GM19238 (cell line): ENCODE measurements around the gene SOCS1.

Source experiments
- DNase-seq: peaks from one replicate; pipeline ENCODE4 v3.0.0; 2011; ENCODE audit warnings: low spot score; ENCODE audit not compliant: insufficient read length

The SOCS1 gene

GRCh38 chr16:11245988-11246387 lies 10.0 kb downstream of the SOCS1 start:
- no peak for DNase-seq

- DNase-seq: no peak
Measured at GRCh38 chr16:11245222-11245737, 10.7 kb downstream of the SOCS1 start.

- DNase-seq: no peak
Measured at GRCh38 chr16:11242658-11243057, 13.3 kb downstream of the SOCS1 start.

GRCh38 chr16:11241480-11242204 lies 14.4 kb downstream of the SOCS1 start:
- no peak for DNase-seq

- no peak for DNase-seq
Measured at GRCh38 chr16:11240636-11241473, 15.1 kb downstream of the SOCS1 start.

GRCh38 chr16:11239644-11240632 lies 16.1 kb downstream of the SOCS1 start:
- no peak for DNase-seq

GRCh38 chr16:11238272-11239202 lies 17.5 kb downstream of the SOCS1 start:
- no peak for DNase-seq

- DNase-seq: no peak
Measured at GRCh38 chr16:11236461-11237254, 19.3 kb downstream of the SOCS1 start.

- no peak for DNase-seq
Measured at GRCh38 chr16:11235703-11235991, 20.4 kb downstream of the SOCS1 start.

- no peak for DNase-seq
Measured at GRCh38 chr16:11234884-11235702, 20.9 kb downstream of the SOCS1 start.

- DNase-seq: no peak
Measured at GRCh38 chr16:11233727-11234376, 22.2 kb downstream of the SOCS1 start.

GRCh38 chr16:11232852-11233726 lies 22.9 kb downstream of the SOCS1 start:
- DNase-seq: no peak

GRCh38 chr16:11232302-11232851 lies 23.6 kb downstream of the SOCS1 start:
- no peak for DNase-seq

- DNase-seq: no peak
Measured at GRCh38 chr16:11231367-11231970, 24.5 kb downstream of the SOCS1 start.

GRCh38 chr16:11229906-11230305 lies 26.1 kb downstream of the SOCS1 start:
- no peak for DNase-seq

GRCh38 chr16:11229432-11229831 lies 26.6 kb downstream of the SOCS1 start:
- DNase-seq: no peak
